A549 (cell line): ENCODE data around the gene OR5W2. TPM values are rescaled to one million over a fixed set of nuclear protein-coding genes. Genes with fewer than 3 reads are reported as not detected.

ENCODE experiments used
- ATAC-seq, 2 experiments: fragments of 200-7000 bp in 1 of 2; fragments of >200 bp in 1 of 2; cut with Nextera tagmentation in 1 of 2; cut with Tn5 transposase in 1 of 2; 3 replicates each; pipeline versions ENCODE4 v1.8.0 to v1.9.1; 2018 to 2020; ENCODE audit warnings: mild to moderate bottlenecking in 1 of 2, moderate library complexity in 1 of 2
- CTCF ChIA-PET: fragments of 300-600 bp; sonication (Branson Sonifier 250); formaldehyde crosslinking; extraction: SDS; loops from one replicate; lab custom pipeline; 2021; ENCODE audit warnings: antibody characterized with exemption, inconsistent platforms; lab: Yijun Ruan, JAX
- POLR2A ChIA-PET: fragments of 350-600 bp; formaldehyde crosslinking; extraction: SDS; loops from one replicate; lab custom pipeline; 2021; ENCODE audit warnings: antibody characterized with exemption, inconsistent platforms; lab: Yijun Ruan, JAX
- DNase-seq, 2 experiments: peaks; one replicate each; pipeline versions ENCODE4 v3.0.0 to v3.0.0-alpha.2; 2011 to 2016; ENCODE audit warnings: low read depth in 1 of 2, low spot score in 1 of 2
- FAIRE-seq: peaks from 2 replicates; lab custom pipeline; 2011; peaks lifted over from hg19 to GRCh38; lab: Jason Lieb, UNC
- H3K27ac ChIP-seq, 2 experiments: fragments of >200 bp; sonication (Bioruptor Twin); formaldehyde crosslinking; 3 replicates each; pipeline ENCODE4 v1.5.1; 2016 to 2017
- H3K4me1 ChIP-seq: fragments of >200 bp; sonication (Bioruptor Twin); formaldehyde crosslinking; 3 replicates; pipeline ENCODE4 v1.6.1; 2016
- H3K4me2 ChIP-seq: fragments of >200 bp; sonication (Bioruptor Twin); formaldehyde crosslinking; 3 replicates; pipeline ENCODE4 v1.6.1; 2016
- H3K4me3 ChIP-seq: fragments of >200 bp; sonication (Bioruptor Twin); formaldehyde crosslinking; 3 replicates; pipeline ENCODE4 v1.5.1; 2016
- H3K9me3 ChIP-seq: fragments of >200 bp; sonication (Bioruptor Twin); formaldehyde crosslinking; 3 replicates; pipeline ENCODE4 v1.6.1; 2016
- CBX8 ChIP-seq: fragments of 200-600 bp; sonication (generic); IDR thresholded peaks from 2 replicates; pipeline ENCODE4 v1.6.1; 2016
- CEBPB ChIP-seq, 2 experiments: fragments of >200 bp in 1 of 2; sonication (Bioruptor Twin) in 1 of 2; formaldehyde crosslinking in 1 of 2; IDR thresholded peaks; 2 replicates each; pipeline ENCODE4 v1.6.1; 2012 to 2016
- EHMT2 ChIP-seq: fragments of 200-600 bp; sonication (generic); IDR thresholded peaks from 2 replicates; pipeline ENCODE4 v1.6.1; 2016; ENCODE audit warnings: antibody characterized with exemption, low read depth, mild to moderate bottlenecking, moderate library complexity
- HEYL ChIP-seq: fragments of 250-450 bp; sonication (Bioruptor Pico); IDR thresholded peaks from 2 replicates; pipeline ENCODE4 v1.8.0; 2021; ENCODE audit warnings: mild to moderate bottlenecking, moderate library complexity
- HOXB13 ChIP-seq: fragments of 250-450 bp; sonication (Bioruptor Pico); IDR thresholded peaks from 2 replicates; pipeline ENCODE4 v1.5.0; 2020; ENCODE audit warnings: low read depth, mild to moderate bottlenecking, moderate library complexity
- HOXB5 ChIP-seq: fragments of 250-450 bp; sonication (Bioruptor Pico); IDR thresholded peaks from 2 replicates; pipeline ENCODE4 v1.5.0; 2020; ENCODE audit warnings: mild to moderate bottlenecking, moderate library complexity
- JUN ChIP-seq, 2 experiments: fragments of >200 bp; sonication (Bioruptor Twin); formaldehyde crosslinking; IDR thresholded peaks; 2 replicates in 1 of 2; 3 replicates in 1 of 2; pipeline ENCODE4 v1.6.1; 2016 to 2017
- MAFK ChIP-seq: fragments of 450-650 bp; IDR thresholded peaks from 2 replicates; pipeline ENCODE4 v1.6.1; 2014; ENCODE audit not compliant: partially characterized antibody
- NFE2L2 ChIP-seq: fragments of 150-350 bp; conservative IDR thresholded peaks from 2 replicates; pipeline ENCODE4 v1.6.1; 2014; ENCODE audit warnings: low read length
- NR3C1 ChIP-seq: fragments of >200 bp; sonication (Bioruptor Twin); formaldehyde crosslinking; IDR thresholded peaks from 3 replicates; pipeline ENCODE4 v1.6.1; 2017
- PHF8 ChIP-seq: fragments of 200-600 bp; sonication (generic); IDR thresholded peaks from 2 replicates; pipeline ENCODE4 v1.6.1; 2016; ENCODE audit warnings: low read depth, mild to moderate bottlenecking, antibody characterized with exemption, moderate library complexity, borderline replicate concordance
- POLR2AphosphoS2 ChIP-seq: conservative IDR thresholded peaks from 2 replicates; pipeline ENCODE4 v1.6.1; 2012; ENCODE audit warnings: low read length, improper control_type of control experiment, inconsistent platforms
- RCOR1 ChIP-seq: fragments of 150-350 bp; IDR thresholded peaks from 2 replicates; pipeline ENCODE4 v1.6.1; 2014; ENCODE audit warnings: antibody characterized with exemption, low read length, low read depth
- TP53 ChIP-seq: fragments of 250-450 bp; sonication (Bioruptor Pico); IDR thresholded peaks from 2 replicates; pipeline ENCODE4 v1.5.0; 2021; ENCODE audit warnings: mild to moderate bottlenecking, moderate library complexity
- ZFP36 ChIP-seq: fragments of 450-650 bp; IDR thresholded peaks from 2 replicates; pipeline ENCODE4 v1.6.1; 2014; ENCODE audit warnings: borderline replicate concordance; ENCODE audit not compliant: partially characterized antibody
- ZNF302 ChIP-seq: fragments of 250-450 bp; sonication (Bioruptor Pico); IDR thresholded peaks from 2 replicates; pipeline ENCODE4 v1.9.0; 2021; ENCODE audit warnings: inconsistent platforms, mild to moderate bottlenecking, moderate library complexity
- WGBS: methylation state at CpG from one replicate; pipeline ENCODE4 v1.1.6; 2017; ENCODE audit errors: missing lambda C conversion rate; 5-methylcytosine and 5-hydroxymethylcytosine counted together
- polyA minus RNA-seq: library from RNA; depleted of rRNA, polyadenylated mRNA; stranded (reverse); fragments of >200 nt; gene quantifications from 2 replicates; pipeline ENCODE4 v1.2.3, GENCODE V29; 2011; rRNA and poly(A)+ RNA removed
- polyA plus RNA-seq, 4 experiments: library from polyadenylated mRNA; depleted of rRNA in 3 of 4; stranded (reverse); fragments of >200 nt; fragmentation: RNase III in 1 of 4; extraction: RNeasy Plus Mini Kit Qiagen cat#74134 plus additional on column Dnase treatment in 1 of 4; gene quantifications; 2 replicates in 3 of 4; 3 replicates in 1 of 4; pipeline ENCODE4 v1.2.3, GENCODE V29; 2011 to 2017
- TF ChIP-seq, protein P1 (sequence below): fragments of 250-450 bp; sonication (Bioruptor Pico); IDR thresholded peaks from 2 replicates; pipeline ENCODE4 v1.5.0; 2020; ENCODE audit warnings: low read depth, mild to moderate bottlenecking, moderate library complexity
- TF ChIP-seq, protein P2 (sequence below): fragments of >200 bp; sonication (Bioruptor Twin); formaldehyde crosslinking; IDR thresholded peaks from 3 replicates; pipeline ENCODE4 v1.5.1; 2016
- TF ChIP-seq, protein P3 (sequence below): fragments of 150-350 bp; IDR thresholded peaks from 2 replicates; pipeline ENCODE4 v1.6.1; 2014; ENCODE audit warnings: low read depth, mild to moderate bottlenecking, low read length
- TF ChIP-seq, protein P4 (sequence below): IDR thresholded peaks from 2 replicates; pipeline ENCODE4 v1.6.1; 2012; ENCODE audit warnings: low read depth, borderline replicate concordance

Gene OR5W2
- not detected in 2 replicates for polyA plus RNA-seq (2011; rRNA removed)
- not detected in 2 replicates for polyA plus RNA-seq (2012; cell fraction: cytosol; rRNA removed)
- not detected in 2 replicates for polyA plus RNA-seq (2012; cell fraction: nucleus; rRNA removed)
- polyA plus RNA-seq (2017; fragmentation: RNase III; extraction: RNeasy Plus Mini Kit Qiagen cat#74134 plus additional on column Dnase treatment), result not detected in 3 replicates
- polyA minus RNA-seq, result not detected in 2 replicates

DNA sequence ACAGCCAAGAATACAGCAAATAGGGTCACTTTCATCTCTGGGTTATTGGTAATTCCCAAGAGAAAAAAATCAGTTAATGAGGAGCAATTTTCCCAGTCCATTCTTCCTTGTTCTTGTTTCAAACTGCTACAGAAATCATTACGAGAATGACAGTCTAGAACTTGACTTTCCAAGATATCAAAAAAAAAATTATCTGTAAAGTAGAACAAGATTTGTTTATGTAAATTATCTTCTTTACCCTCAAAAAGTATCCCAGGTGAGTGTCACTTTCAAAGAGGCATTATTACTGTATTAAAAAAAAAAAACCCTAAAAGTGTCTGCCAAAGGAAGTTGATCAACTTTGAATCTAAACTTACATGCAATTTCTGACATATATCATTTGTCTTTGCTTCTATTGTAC is at the start of gene OR5W2:
Gene OR5W2 (minus strand): TSS at position 101 of the 400 bp plus-strand sequence. CDS start 0 bp downstream, at position 101.
- no peak for FAIRE-seq

DNA sequence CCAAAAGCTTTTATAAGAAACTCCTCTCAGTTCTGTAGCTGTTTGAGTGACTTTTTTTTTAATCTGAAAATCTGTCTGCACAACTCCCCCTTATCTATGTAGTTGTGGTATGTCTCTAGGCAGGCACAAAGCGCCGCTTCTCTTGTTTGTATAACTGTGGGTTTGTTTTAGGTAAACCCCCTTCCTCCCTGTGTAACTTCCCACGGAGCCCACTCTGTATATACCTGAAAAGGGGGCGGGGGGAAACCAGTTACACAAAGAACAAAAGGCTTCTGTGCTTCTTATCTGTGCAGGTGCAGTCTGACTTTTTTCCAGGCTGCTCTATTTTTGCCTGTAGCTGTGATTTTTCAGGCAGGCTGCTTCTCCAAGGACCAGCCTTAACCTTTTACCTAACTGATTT is 42.1 kb upstream of the OR5W2 start:
- Histone ChIP-seq H3K4me1 (no peaks in the 10 kb centered on the region), H3K4me2 (no peak overlapping the region), H3K9me3 (no peaks in the 10 kb centered on the region), H3K27ac (no peak overlapping the region)
- CTCF ChIA-PET, result interaction anchor here (0.6 kb wide), 1 partner anchor 145 kb away, joined by 3 read pairs; no protein-coding TSS in a partner anchor
- no peak for FAIRE-seq
- 0% methylated on average over 4 of the region's 4 CpGs for WGBS
- TF ChIP-seq JUN (IDR thresholded peaks at IDR 0.05) (no peak), EHMT2 (no peak), NFE2L2 (no peak), POLR2AphosphoS2 (no peak), CBX8 (no peak), MAFK (no peak), HOXB5 (CRISPR knock-in tag) (no peak), RCOR1 (no peak), HEYL (CRISPR knock-in tag) (no peak), HOXB13 (CRISPR knock-in tag) (no peak), CEBPB (IDR thresholded peaks at IDR 0.05) (no peak), NR3C1 (no peak), ZFP36 (no peak), ZNF302 (CRISPR knock-in tag) (no peak)
- TF ChIP-seq, protein P1, sequence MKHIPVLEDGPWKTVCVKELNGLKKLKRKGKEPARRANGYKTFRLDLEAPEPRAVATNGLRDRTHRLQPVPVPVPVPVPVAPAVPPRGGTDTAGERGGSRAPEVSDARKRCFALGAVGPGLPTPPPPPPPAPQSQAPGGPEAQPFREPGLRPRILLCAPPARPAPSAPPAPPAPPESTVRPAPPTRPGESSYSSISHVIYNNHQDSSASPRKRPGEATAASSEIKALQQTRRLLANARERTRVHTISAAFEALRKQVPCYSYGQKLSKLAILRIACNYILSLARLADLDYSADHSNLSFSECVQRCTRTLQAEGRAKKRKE (CRISPR knock-in tag), result no peak
- TF ChIP-seq, protein P2, sequence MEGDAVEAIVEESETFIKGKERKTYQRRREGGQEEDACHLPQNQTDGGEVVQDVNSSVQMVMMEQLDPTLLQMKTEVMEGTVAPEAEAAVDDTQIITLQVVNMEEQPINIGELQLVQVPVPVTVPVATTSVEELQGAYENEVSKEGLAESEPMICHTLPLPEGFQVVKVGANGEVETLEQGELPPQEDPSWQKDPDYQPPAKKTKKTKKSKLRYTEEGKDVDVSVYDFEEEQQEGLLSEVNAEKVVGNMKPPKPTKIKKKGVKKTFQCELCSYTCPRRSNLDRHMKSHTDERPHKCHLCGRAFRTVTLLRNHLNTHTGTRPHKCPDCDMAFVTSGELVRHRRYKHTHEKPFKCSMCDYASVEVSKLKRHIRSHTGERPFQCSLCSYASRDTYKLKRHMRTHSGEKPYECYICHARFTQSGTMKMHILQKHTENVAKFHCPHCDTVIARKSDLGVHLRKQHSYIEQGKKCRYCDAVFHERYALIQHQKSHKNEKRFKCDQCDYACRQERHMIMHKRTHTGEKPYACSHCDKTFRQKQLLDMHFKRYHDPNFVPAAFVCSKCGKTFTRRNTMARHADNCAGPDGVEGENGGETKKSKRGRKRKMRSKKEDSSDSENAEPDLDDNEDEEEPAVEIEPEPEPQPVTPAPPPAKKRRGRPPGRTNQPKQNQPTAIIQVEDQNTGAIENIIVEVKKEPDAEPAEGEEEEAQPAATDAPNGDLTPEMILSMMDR, result no peak
- TF ChIP-seq, protein P3, sequence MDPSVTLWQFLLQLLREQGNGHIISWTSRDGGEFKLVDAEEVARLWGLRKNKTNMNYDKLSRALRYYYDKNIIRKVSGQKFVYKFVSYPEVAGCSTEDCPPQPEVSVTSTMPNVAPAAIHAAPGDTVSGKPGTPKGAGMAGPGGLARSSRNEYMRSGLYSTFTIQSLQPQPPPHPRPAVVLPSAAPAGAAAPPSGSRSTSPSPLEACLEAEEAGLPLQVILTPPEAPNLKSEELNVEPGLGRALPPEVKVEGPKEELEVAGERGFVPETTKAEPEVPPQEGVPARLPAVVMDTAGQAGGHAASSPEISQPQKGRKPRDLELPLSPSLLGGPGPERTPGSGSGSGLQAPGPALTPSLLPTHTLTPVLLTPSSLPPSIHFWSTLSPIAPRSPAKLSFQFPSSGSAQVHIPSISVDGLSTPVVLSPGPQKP, result no peak
- TF ChIP-seq, protein P4, sequence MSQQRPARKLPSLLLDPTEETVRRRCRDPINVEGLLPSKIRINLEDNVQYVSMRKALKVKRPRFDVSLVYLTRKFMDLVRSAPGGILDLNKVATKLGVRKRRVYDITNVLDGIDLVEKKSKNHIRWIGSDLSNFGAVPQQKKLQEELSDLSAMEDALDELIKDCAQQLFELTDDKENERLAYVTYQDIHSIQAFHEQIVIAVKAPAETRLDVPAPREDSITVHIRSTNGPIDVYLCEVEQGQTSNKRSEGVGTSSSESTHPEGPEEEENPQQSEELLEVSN, result no peak
- TF ChIP-seq, all 56 proteins: peak for 0
- DNase-seq (no peak), ATAC-seq (no peak)
- POLR2A ChIA-PET, result no interaction called here
- H3K4me3 ChIP-seq, result no peak overlapping the region

More for the DNA sequence above, at the start of gene OR5W2:
- WGBS, result 2% methylated on average over 1 of the region's 1 CpG
- Histone ChIP-seq H3K4me2 (no peak within 1 kb of the TSS), H3K4me3 (no peak within 1 kb of the TSS), H3K4me1 (no peaks in the 10 kb centered on the region), H3K27ac (no peak within 1 kb of the TSS), H3K9me3 (no peaks in the 10 kb centered on the region)
- CTCF ChIA-PET, result no interaction called here
- DNase-seq (no peak), ATAC-seq (no peak)
- no peak for TF ChIP-seq TP53 (CRISPR knock-in tag)
- no peak for TF ChIP-seq PHF8
- TF ChIP-seq, all 56 proteins: peak for 0
- POLR2A ChIA-PET, result no interaction called here
